Mesendoderm (in vitro differentiated cells): ENCODE data around the gene OGG1.

ENCODE experiments used
- DNase-seq: peaks from one replicate; pipeline ENCODE4 v3.0.0; 2013
- H2AK5ac ChIP-seq: 2 replicates; pipeline ENCODE4 v1.6.1; 2013; ENCODE audit warnings: low read length, inconsistent platforms
- H2BK120ac ChIP-seq: 2 replicates; pipeline ENCODE4 v1.6.1; 2013; ENCODE audit warnings: low read depth, mild to moderate bottlenecking, low read length, moderate library complexity, mixed read lengths
- H2BK15ac ChIP-seq: replicated peaks from 2 replicates; pipeline ENCODE4 v1.6.1; 2013; ENCODE audit warnings: low read depth, mild to moderate bottlenecking, moderate library complexity
- H2BK5ac ChIP-seq: 2 replicates; pipeline ENCODE4 v1.6.1; 2013; ENCODE audit warnings: low read length, inconsistent platforms
- H3K18ac ChIP-seq: 2 replicates; pipeline ENCODE4 v1.6.1; 2013; ENCODE audit warnings: mild to moderate bottlenecking, low read length, mixed read lengths
- H3K23ac ChIP-seq: one replicate; pipeline ENCODE4 v1.6.1; 2013; ENCODE audit warnings: low read length
- H3K27ac ChIP-seq: 2 replicates; pipeline ENCODE4 v1.5.1; 2013; ENCODE audit warnings: low read depth, mild to moderate bottlenecking, inconsistent platforms, low read length, moderate library complexity
- H3K27me3 ChIP-seq: 2 replicates; pipeline ENCODE4 v1.6.1; 2013; ENCODE audit warnings: low read length, control low read depth, mild to moderate bottlenecking, inconsistent platforms; ENCODE audit not compliant: insufficient read depth, poor library complexity
- H3K36me3 ChIP-seq: 2 replicates; pipeline ENCODE4 v1.6.1; 2013; ENCODE audit warnings: low read length, inconsistent platforms; ENCODE audit not compliant: control insufficient read depth, insufficient read depth
- H3K4ac ChIP-seq: one replicate; pipeline ENCODE4 v1.6.1; 2013; ENCODE audit warnings: low read depth, mild to moderate bottlenecking, low read length, moderate library complexity
- H3K4me1 ChIP-seq: 2 replicates; pipeline ENCODE4 v1.6.1; 2013; ENCODE audit warnings: low read depth, low read length, inconsistent platforms; ENCODE audit not compliant: control insufficient read depth
- H3K4me2 ChIP-seq: 2 replicates; pipeline ENCODE4 v1.6.1; 2013; ENCODE audit warnings: low read length
- H3K4me3 ChIP-seq: 2 replicates; pipeline ENCODE4 v1.5.1; 2013; ENCODE audit warnings: mild to moderate bottlenecking, low read length
- H3K56ac ChIP-seq: one replicate; pipeline ENCODE4 v1.6.1; 2013; ENCODE audit warnings: low read length
- H3K79me1 ChIP-seq: 2 replicates; pipeline ENCODE4 v1.6.1; 2013; ENCODE audit warnings: low read length, inconsistent platforms
- H3K79me2 ChIP-seq: 2 replicates; pipeline ENCODE4 v1.6.1; 2013; ENCODE audit warnings: mild to moderate bottlenecking, low read length; ENCODE audit not compliant: control insufficient read depth, insufficient read depth
- H3K9ac ChIP-seq: 2 replicates; pipeline ENCODE4 v1.6.1; 2013; ENCODE audit warnings: low read length, inconsistent platforms
- H4K5ac ChIP-seq: one replicate; pipeline ENCODE4 v1.6.1; 2013; ENCODE audit warnings: low read length
- H4K8ac ChIP-seq: one replicate; pipeline ENCODE4 v1.6.1; 2013; ENCODE audit warnings: low read depth, mild to moderate bottlenecking, control low read depth, low read length, moderate library complexity
- WGBS: extraction: QIAGEN DNeasy Blood & Tissue Kit; methylation state at CpG from one replicate; pipeline ENCODE4 v1.1.7; 2013; ENCODE audit warnings: low lambda C conversion rate, missing lambda C conversion rate; ENCODE audit not compliant: insufficient coverage; ENCODE audit errors: extremely low coverage; 5-methylcytosine and 5-hydroxymethylcytosine counted together

OGG1 gene

DNA sequence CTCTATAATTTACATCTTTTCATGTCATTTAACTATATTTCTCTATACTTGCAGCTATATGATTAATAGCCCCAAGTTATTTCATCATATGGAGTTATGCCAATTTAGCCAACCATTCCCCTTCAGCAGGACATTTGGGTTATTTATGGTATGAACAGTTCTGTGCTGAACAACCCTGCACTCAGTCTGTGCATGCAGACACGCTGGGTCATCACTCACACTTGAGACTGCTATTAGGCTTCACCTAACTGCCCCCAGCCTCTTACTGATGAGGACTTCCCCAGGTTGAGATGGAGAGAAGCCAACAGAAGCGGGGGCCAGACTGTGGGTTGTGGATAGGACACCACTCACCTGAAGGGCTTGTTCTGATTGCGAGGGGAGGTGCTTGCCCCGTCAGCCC is 35.2 kb downstream of the OGG1 start:
- Histone ChIP-seq H2BK5ac (no peak overlapping the region), H2AK5ac (no peak overlapping the region), H3K18ac (no peak overlapping the region), H4K8ac (no peak overlapping the region), H3K9ac (no peak overlapping the region), H3K4ac (no peak overlapping the region), H3K27me3 (no peaks in the 10 kb centered on the region), H2BK120ac (no peak overlapping the region), H3K56ac (no peak overlapping the region), H3K4me3 (no peak overlapping the region), H4K5ac (no peak overlapping the region), H3K79me2 (no peaks in the 10 kb centered on the region), H3K23ac (no peak overlapping the region), H3K4me1 (no peaks in the 10 kb centered on the region), H3K79me1 (no peaks in the 10 kb centered on the region), H3K4me2 (no peak overlapping the region), H3K36me3 (peaks cover 14% of the 10 kb centered on the region), H3K27ac (no peak overlapping the region), H2BK15ac (no peak overlapping the region)
- no peak for DNase-seq
- no CpG with 5 or more reads among the region's 4 CpGs for WGBS

- H2BK15ac ChIP-seq = no peak overlapping the region
- no peak overlapping the region for H3K4me3 ChIP-seq
- H3K9ac ChIP-seq = no peak overlapping the region
- H4K5ac ChIP-seq = no peak overlapping the region
- H2BK5ac ChIP-seq = no peak overlapping the region
- H3K79me1 ChIP-seq = no peaks in the 10 kb centered on the region
- H3K23ac ChIP-seq = no peak overlapping the region
- H3K27ac ChIP-seq = no peak overlapping the region
- DNase-seq = no peak
- no CpG with 5 or more reads among the region's 7 CpGs for WGBS
- no peak overlapping the region for H3K18ac ChIP-seq
- no peaks in the 10 kb centered on the region for H3K4me1 ChIP-seq
- no peak overlapping the region for H4K8ac ChIP-seq
- H3K36me3 ChIP-seq = peaks cover 14% of the 10 kb centered on the region
- H3K56ac ChIP-seq = no peak overlapping the region
- no peaks in the 10 kb centered on the region for H3K79me2 ChIP-seq
- no peaks in the 10 kb centered on the region for H3K27me3 ChIP-seq
- no peak overlapping the region for H2AK5ac ChIP-seq
- H3K4me2 ChIP-seq = no peak overlapping the region
- H3K4ac ChIP-seq = no peak overlapping the region
- no peak overlapping the region for H2BK120ac ChIP-seq
Observed at GRCh38 chr3:9785602-9786001, 35.9 kb downstream of the OGG1 start.

GRCh38 chr3:9786209-9786739 is 36.5 kb downstream of the OGG1 start:
- WGBS = no CpG with 5 or more reads among the region's 7 CpGs
- Histone ChIP-seq H3K79me1 (peaks cover 3% of the 10 kb centered on the region), H3K4me1 (no peaks in the 10 kb centered on the region), H3K23ac (no peak overlapping the region), H2BK120ac (no peak overlapping the region), H3K79me2 (no peaks in the 10 kb centered on the region), H3K36me3 (peaks cover 14% of the 10 kb centered on the region), H3K27me3 (no peaks in the 10 kb centered on the region), H3K56ac (no peak overlapping the region), H3K4me3 (no peak overlapping the region), H3K27ac (no peak overlapping the region), H4K8ac (no peak overlapping the region), H3K9ac (no peak overlapping the region), H4K5ac (no peak overlapping the region), H3K4ac (no peak overlapping the region), H2AK5ac (no peak overlapping the region), H2BK15ac (no peak overlapping the region), H3K4me2 (no peak overlapping the region), H2BK5ac (no peak overlapping the region), H3K18ac (no peak overlapping the region)
- no peak for DNase-seq

GRCh38 chr3:9786825-9787669 is 37.3 kb downstream of the OGG1 start:
- Histone ChIP-seq H3K18ac (no peak overlapping the region), H3K79me2 (peaks cover 3% of the 10 kb centered on the region), H2BK120ac (no peak overlapping the region), H3K4me1 (peaks cover 4% of the 10 kb centered on the region), H3K56ac (no peak overlapping the region), H3K79me1 (peaks cover 10% of the 10 kb centered on the region), H4K5ac (no peak overlapping the region), H2AK5ac (no peak overlapping the region), H4K8ac (no peak overlapping the region), H3K4me3 (no peak overlapping the region), H3K36me3 (peaks cover 12% of the 10 kb centered on the region), H3K27me3 (no peaks in the 10 kb centered on the region), H3K27ac (no peak overlapping the region), H3K4me2 (no peak overlapping the region), H3K4ac (no peak overlapping the region), H2BK15ac (no peak overlapping the region), H2BK5ac (no peak overlapping the region), H3K23ac (no peak overlapping the region), H3K9ac (no peak overlapping the region)
- no CpG with 5 or more reads among the region's 13 CpGs for WGBS
- no peak for DNase-seq

- H3K23ac ChIP-seq = no peak overlapping the region
- H3K4me1 ChIP-seq = peaks cover 4% of the 10 kb centered on the region
- H3K4me2 ChIP-seq = no peak overlapping the region
- H4K8ac ChIP-seq = no peak overlapping the region
- no peak overlapping the region for H3K4ac ChIP-seq
- H4K5ac ChIP-seq = no peak overlapping the region
- H2BK120ac ChIP-seq = no peak overlapping the region
- DNase-seq = no peak
- H3K4me3 ChIP-seq = no peak overlapping the region
- peaks cover 3% of the 10 kb centered on the region for H3K79me2 ChIP-seq
- peaks cover 11% of the 10 kb centered on the region for H3K36me3 ChIP-seq
- no peak overlapping the region for H3K18ac ChIP-seq
- H3K56ac ChIP-seq = no peak overlapping the region
- H2BK15ac ChIP-seq = no peak overlapping the region
- H3K79me1 ChIP-seq = peaks cover 10% of the 10 kb centered on the region
- no peak overlapping the region for H2BK5ac ChIP-seq
- H3K27ac ChIP-seq = no peak overlapping the region
- no peak overlapping the region for H3K9ac ChIP-seq
- no peaks in the 10 kb centered on the region for H3K27me3 ChIP-seq
- no CpG with 5 or more reads among the region's 6 CpGs for WGBS
- no peak overlapping the region for H2AK5ac ChIP-seq
Observed at GRCh38 chr3:9787714-9788113, 38.0 kb downstream of the OGG1 start.
